ENCODE measurements around the gene LRMDA. TPM values are rescaled to one million over a fixed set of nuclear protein-coding genes. Genes with fewer than 3 reads are reported as not detected.

Gene LRMDA
- total and polyA plus RNA-seq, 2 of the 4 experiments (the other 2 are of a cell fraction), result 0.07 TPM; not detected in 1

GRCh38 chr10:76138286-76138685 is 706.9 kb downstream of the LRMDA start:
- intact Hi-C loops (cut with micrococcal nuclease), result no loop called here
- no TSS peak for BruUV-seq (replicated peaks)

More at GRCh38 chr10:76138286-76138685, 706.9 kb downstream of the LRMDA start:
- H2BK15ac ChIP-seq (ENCODE audit: low read depth, low read length), result no peak overlapping the region
- H4K5ac ChIP-seq (ENCODE audit: low read depth, low read length), result no peak overlapping the region
- H3K27me3 ChIP-seq (ENCODE audit: control insufficient read depth, insufficient read depth, low read length), result peaks cover 8% of the 10 kb centered on the region; the same call in 1 of the 2 replicates
- H3K36me3 ChIP-seq (ENCODE audit: control insufficient read depth, insufficient read depth, low read length), result no peaks in the 10 kb centered on the region
- H3K23ac ChIP-seq (ENCODE audit: low read depth, low read length), result no peak overlapping the region
- no peaks in the 10 kb centered on the region for H3K79me1 ChIP-seq (ENCODE audit: low read depth in 1 of 2, low read length in 2 of 2)
- H3K18ac ChIP-seq (ENCODE audit: low read depth, low read length), result no peak overlapping the region
- H2AK5ac ChIP-seq (ENCODE audit: low read depth, low read length), result no peak overlapping the region
- H3K9me1 ChIP-seq (ENCODE audit: insufficient read depth, low read length), result no peaks in the 10 kb centered on the region
- H2AFZ ChIP-seq (replicated peaks; ENCODE audit: low read length, poor library complexity), result no peak overlapping the region
- no peak overlapping the region for H3K4me2 ChIP-seq (ENCODE audit: low read depth, low read length)
- in situ Hi-C loops (cut with MboI; ENCODE audit: low sequenced_read_pairs), result no loop called here
- DNase-seq (no peak), ATAC-seq (ENCODE audit: low read depth) (no peak)
- H2BK5ac ChIP-seq (ENCODE audit: low read depth, low read length, poor library complexity, severe bottlenecking), result no peak overlapping the region
- no peak overlapping the region for H3K4me3 ChIP-seq (ENCODE audit: insufficient read depth, low read depth, low read length)
- H3K56ac ChIP-seq (ENCODE audit: extremely low read depth, insufficient read depth, low read length), result no peak overlapping the region
- H2AK9ac ChIP-seq (replicated peaks; ENCODE audit: low read depth, low read length, poor library complexity), result no peak overlapping the region
- no peak overlapping the region for H4K91ac ChIP-seq (ENCODE audit: insufficient read depth, low read depth, low read length)
- WGBS, 2 experiments (ENCODE audit: extremely low coverage in 2 of 2, insufficient read length in 1 of 2), result no CpG with 5 or more reads among the region's 2 CpGs
- no peak overlapping the region for H3K4ac ChIP-seq (ENCODE audit: low read depth, low read length)
- TF ChIP-seq, protein P1, sequence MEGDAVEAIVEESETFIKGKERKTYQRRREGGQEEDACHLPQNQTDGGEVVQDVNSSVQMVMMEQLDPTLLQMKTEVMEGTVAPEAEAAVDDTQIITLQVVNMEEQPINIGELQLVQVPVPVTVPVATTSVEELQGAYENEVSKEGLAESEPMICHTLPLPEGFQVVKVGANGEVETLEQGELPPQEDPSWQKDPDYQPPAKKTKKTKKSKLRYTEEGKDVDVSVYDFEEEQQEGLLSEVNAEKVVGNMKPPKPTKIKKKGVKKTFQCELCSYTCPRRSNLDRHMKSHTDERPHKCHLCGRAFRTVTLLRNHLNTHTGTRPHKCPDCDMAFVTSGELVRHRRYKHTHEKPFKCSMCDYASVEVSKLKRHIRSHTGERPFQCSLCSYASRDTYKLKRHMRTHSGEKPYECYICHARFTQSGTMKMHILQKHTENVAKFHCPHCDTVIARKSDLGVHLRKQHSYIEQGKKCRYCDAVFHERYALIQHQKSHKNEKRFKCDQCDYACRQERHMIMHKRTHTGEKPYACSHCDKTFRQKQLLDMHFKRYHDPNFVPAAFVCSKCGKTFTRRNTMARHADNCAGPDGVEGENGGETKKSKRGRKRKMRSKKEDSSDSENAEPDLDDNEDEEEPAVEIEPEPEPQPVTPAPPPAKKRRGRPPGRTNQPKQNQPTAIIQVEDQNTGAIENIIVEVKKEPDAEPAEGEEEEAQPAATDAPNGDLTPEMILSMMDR (conservative IDR thresholded peaks at IDR 0.05; ENCODE audit: low read depth, low read length), result no peak
- TF ChIP-seq, protein P2, sequence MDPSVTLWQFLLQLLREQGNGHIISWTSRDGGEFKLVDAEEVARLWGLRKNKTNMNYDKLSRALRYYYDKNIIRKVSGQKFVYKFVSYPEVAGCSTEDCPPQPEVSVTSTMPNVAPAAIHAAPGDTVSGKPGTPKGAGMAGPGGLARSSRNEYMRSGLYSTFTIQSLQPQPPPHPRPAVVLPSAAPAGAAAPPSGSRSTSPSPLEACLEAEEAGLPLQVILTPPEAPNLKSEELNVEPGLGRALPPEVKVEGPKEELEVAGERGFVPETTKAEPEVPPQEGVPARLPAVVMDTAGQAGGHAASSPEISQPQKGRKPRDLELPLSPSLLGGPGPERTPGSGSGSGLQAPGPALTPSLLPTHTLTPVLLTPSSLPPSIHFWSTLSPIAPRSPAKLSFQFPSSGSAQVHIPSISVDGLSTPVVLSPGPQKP (IDR thresholded peaks at IDR 0.05; ENCODE audit: borderline replicate concordance, low read depth, low read length), result no peak
- TF ChIP-seq MXI1 (IDR thresholded peaks at IDR 0.05; ENCODE audit: borderline replicate concordance, low read depth, low read length) (no peak), MAFK (IDR thresholded peaks at IDR 0.05; ENCODE audit: low read depth, low read length) (no peak), RAD21 (IDR thresholded peaks at IDR 0.05; ENCODE audit: low read length) (no peak), BHLHE40 (IDR thresholded peaks at IDR 0.05; ENCODE audit: low read depth, low read length) (no peak)
- CTCF ChIA-PET, result no interaction called here
- no peaks in the 10 kb centered on the region for H3K9me3 ChIP-seq (ENCODE audit: control insufficient read depth, insufficient read depth, low read length)
- no peak overlapping the region for H2BK20ac ChIP-seq (ENCODE audit: low read depth, low read length)
- H3K4me1 ChIP-seq (ENCODE audit: control insufficient read depth, insufficient read depth, low read length), result no peaks in the 10 kb centered on the region
- no peak overlapping the region for H3K9ac ChIP-seq (ENCODE audit: low read depth, low read length)
- dilution Hi-C loops (cut with HindIII; ENCODE audit: low sequenced_read_pairs, unreplicated experiment), result no loop called here
- H2BK120ac ChIP-seq (ENCODE audit: low read depth, low read length), result no peak overlapping the region
- no peak overlapping the region for H3K14ac ChIP-seq (replicated peaks; ENCODE audit: low read depth, low read length)
- H3K27ac ChIP-seq (ENCODE audit: insufficient read depth, low read length), result no peak overlapping the region
- POLR2A ChIA-PET (ENCODE audit: unreplicated experiment), result no interaction called here
- no peaks in the 10 kb centered on the region for H4K20me1 ChIP-seq (ENCODE audit: insufficient read depth, low read length)
- H4K8ac ChIP-seq (ENCODE audit: low read depth in 2 of 2, low read length in 2 of 2), result no peak overlapping the region

All from IMR-90 (cell line).